OCI-LY1 (cell line): ENCODE measurements around the gene TRIO.

Source experiments
- H2AFZ ChIP-seq: fragments of 200-600 bp; sonication (generic), shearing (Covaris generic); 2 replicates; pipeline ENCODE4 v1.6.0; 2014; ENCODE audit warnings: antibody characterized with exemption, mild to moderate bottlenecking, low read length
- H3F3A ChIP-seq: fragments of 200-600 bp; sonication (generic), shearing (Covaris generic); 2 replicates; pipeline ENCODE4 v1.6.0; 2014; ENCODE audit warnings: mild to moderate bottlenecking, antibody characterized with exemption, low read length, moderate library complexity; ENCODE audit not compliant: insufficient read depth
- H3K27ac ChIP-seq: fragments of 200-600 bp; sonication (generic); 2 replicates; pipeline ENCODE4 v1.5.1; 2014; ENCODE audit warnings: low read length, mixed run types, mild to moderate bottlenecking, low read depth; ENCODE audit not compliant: poor library complexity, severe bottlenecking
- H3K27me3 ChIP-seq: fragments of 200-600 bp; sonication (generic); 2 replicates; pipeline ENCODE4 v1.6.0; 2014; ENCODE audit warnings: antibody characterized with exemption, mild to moderate bottlenecking, low read length, moderate library complexity; ENCODE audit not compliant: insufficient read depth
- H3K36me3 ChIP-seq: fragments of 200-600 bp; sonication (generic); 2 replicates; pipeline ENCODE4 v1.6.1; 2014; ENCODE audit warnings: mild to moderate bottlenecking, antibody characterized with exemption, low read length, moderate library complexity, mixed read lengths; ENCODE audit not compliant: insufficient read depth
- H3K4me1 ChIP-seq: fragments of 200-600 bp; sonication (generic); 2 replicates; pipeline ENCODE4 v1.5.1; 2014; ENCODE audit warnings: mild to moderate bottlenecking, low read length, moderate library complexity; ENCODE audit not compliant: insufficient read depth, severe bottlenecking
- H3K4me2 ChIP-seq: fragments of 200-600 bp; sonication (generic), shearing (Covaris generic); 2 replicates; pipeline ENCODE4 v1.6.1; 2014; ENCODE audit warnings: low read length
- H3K4me3 ChIP-seq: fragments of 200-600 bp; sonication (generic); 2 replicates; pipeline ENCODE4 v1.5.1; 2014; ENCODE audit warnings: low read length, low read depth, mild to moderate bottlenecking, mixed read lengths; ENCODE audit not compliant: poor library complexity, severe bottlenecking
- H3K79me2 ChIP-seq: fragments of 200-600 bp; shearing (Covaris generic); 2 replicates; pipeline ENCODE4 v1.6.1; 2016; ENCODE audit warnings: mixed run types, low read length, mixed read lengths; ENCODE audit not compliant: insufficient read depth
- H3K9ac ChIP-seq: fragments of 200-600 bp; sonication (generic), shearing (Covaris generic); 2 replicates; pipeline ENCODE4 v1.6.1; 2014; ENCODE audit warnings: mild to moderate bottlenecking, low read length, mixed read lengths
- H3K9me2 ChIP-seq: fragments of 200-600 bp; sonication (generic), shearing (Covaris generic); 2 replicates; pipeline ENCODE4 v1.6.1; 2014; ENCODE audit warnings: low read depth, mild to moderate bottlenecking, low read length, mixed read lengths
- H3K9me3 ChIP-seq: fragments of 200-600 bp; shearing (Covaris generic); 2 replicates; pipeline ENCODE4 v1.6.1; 2014; ENCODE audit warnings: low read length, mixed read lengths
- H4K20me1 ChIP-seq: fragments of 200-600 bp; sonication (generic), shearing (Covaris generic); 2 replicates; pipeline ENCODE4 v1.6.0; 2016; ENCODE audit warnings: mild to moderate bottlenecking, low read length; ENCODE audit not compliant: insufficient read depth
- EZH2 ChIP-seq: fragments of 200-600 bp; sonication (generic), shearing (Covaris generic); IDR thresholded peaks from 2 replicates; pipeline ENCODE4 v1.8.0; 2017; ENCODE audit warnings: borderline replicate concordance, mixed run types, mild to moderate bottlenecking, antibody characterized with exemption, low read length, moderate library complexity, mixed read lengths
- TF ChIP-seq, protein P1 (sequence below): fragments of 200-600 bp; sonication (generic), shearing (Covaris generic); IDR thresholded peaks from 2 replicates; pipeline ENCODE4 v1.5.1; 2017; ENCODE audit warnings: mild to moderate bottlenecking, antibody characterized with exemption, low read length, moderate library complexity, mixed read lengths

TRIO gene

DNA sequence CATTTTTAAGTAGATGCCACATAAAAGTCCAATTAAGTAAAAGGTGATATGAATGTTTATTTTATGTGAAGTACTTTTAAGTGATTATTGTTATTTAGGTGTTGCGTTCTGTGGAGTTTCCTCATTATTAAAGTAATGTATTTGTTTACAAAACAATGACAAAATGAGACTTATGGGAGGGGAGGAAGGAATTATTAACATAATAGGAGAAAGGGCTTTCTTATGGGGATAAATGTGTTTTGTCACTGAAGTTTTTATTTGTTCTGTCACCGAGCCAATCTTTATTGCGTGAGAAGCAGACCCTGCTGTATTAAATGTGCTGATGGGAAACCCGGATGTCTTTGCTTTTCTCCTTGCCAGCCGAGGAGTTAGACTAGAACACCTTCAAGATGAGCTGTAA lies 44.5 kb downstream of the TRIO start:
- Histone ChIP-seq H3K4me1 (no peaks in the 10 kb centered on the region), H3K27me3 (no peaks in the 10 kb centered on the region; the same call in 1 of the 2 replicates), H3K9me2 (no peaks in the 10 kb centered on the region), H3F3A (no peaks in the 10 kb centered on the region), H3K9me3 (no peaks in the 10 kb centered on the region), H4K20me1 (no peaks in the 10 kb centered on the region), H3K4me2 (no peak overlapping the region), H3K79me2 (no peaks in the 10 kb centered on the region), H3K4me3 (no peak overlapping the region), H3K36me3 (no peaks in the 10 kb centered on the region), H3K9ac (no peak overlapping the region), H3K27ac (no peak overlapping the region), H2AFZ (no peak overlapping the region)
- TF ChIP-seq, protein P1, sequence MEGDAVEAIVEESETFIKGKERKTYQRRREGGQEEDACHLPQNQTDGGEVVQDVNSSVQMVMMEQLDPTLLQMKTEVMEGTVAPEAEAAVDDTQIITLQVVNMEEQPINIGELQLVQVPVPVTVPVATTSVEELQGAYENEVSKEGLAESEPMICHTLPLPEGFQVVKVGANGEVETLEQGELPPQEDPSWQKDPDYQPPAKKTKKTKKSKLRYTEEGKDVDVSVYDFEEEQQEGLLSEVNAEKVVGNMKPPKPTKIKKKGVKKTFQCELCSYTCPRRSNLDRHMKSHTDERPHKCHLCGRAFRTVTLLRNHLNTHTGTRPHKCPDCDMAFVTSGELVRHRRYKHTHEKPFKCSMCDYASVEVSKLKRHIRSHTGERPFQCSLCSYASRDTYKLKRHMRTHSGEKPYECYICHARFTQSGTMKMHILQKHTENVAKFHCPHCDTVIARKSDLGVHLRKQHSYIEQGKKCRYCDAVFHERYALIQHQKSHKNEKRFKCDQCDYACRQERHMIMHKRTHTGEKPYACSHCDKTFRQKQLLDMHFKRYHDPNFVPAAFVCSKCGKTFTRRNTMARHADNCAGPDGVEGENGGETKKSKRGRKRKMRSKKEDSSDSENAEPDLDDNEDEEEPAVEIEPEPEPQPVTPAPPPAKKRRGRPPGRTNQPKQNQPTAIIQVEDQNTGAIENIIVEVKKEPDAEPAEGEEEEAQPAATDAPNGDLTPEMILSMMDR: no peak
- TF ChIP-seq EZH2: no peak

DNA sequence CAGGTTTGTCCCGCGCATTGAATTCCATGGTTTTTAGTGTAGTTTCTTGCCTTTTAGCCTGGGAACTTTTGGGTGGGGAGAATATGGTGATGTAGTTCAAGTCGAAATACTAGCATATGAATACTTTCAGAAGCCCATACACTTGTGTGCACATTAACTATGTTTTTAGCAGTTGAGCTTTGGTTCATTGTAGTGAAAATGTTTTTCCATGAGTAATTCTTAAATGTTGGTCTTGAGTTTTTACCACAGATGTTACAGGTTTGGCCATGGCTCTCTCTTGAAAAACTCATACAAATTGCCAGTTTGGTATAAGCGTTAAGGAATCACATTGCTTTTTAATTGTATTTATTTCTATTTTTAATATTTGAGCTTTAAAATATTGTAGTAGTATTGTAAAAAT lies 45.6 kb downstream of the TRIO start:
- H4K20me1 ChIP-seq: no peaks in the 10 kb centered on the region
- no peaks in the 10 kb centered on the region for H3K9me2 ChIP-seq
- H2AFZ ChIP-seq: no peak overlapping the region
- H3F3A ChIP-seq: no peaks in the 10 kb centered on the region
- no peak overlapping the region for H3K4me3 ChIP-seq
- H3K36me3 ChIP-seq: no peaks in the 10 kb centered on the region
- H3K9ac ChIP-seq: no peak overlapping the region
- no peaks in the 10 kb centered on the region; the same call in 1 of the 2 replicates for H3K27me3 ChIP-seq
- no peak overlapping the region for H3K27ac ChIP-seq
- H3K4me2 ChIP-seq: no peak overlapping the region
- H3K9me3 ChIP-seq: no peaks in the 10 kb centered on the region
- no peaks in the 10 kb centered on the region for H3K79me2 ChIP-seq
- no peaks in the 10 kb centered on the region for H3K4me1 ChIP-seq
- TF ChIP-seq, protein P1: no peak
- no peak for TF ChIP-seq EZH2

DNA sequence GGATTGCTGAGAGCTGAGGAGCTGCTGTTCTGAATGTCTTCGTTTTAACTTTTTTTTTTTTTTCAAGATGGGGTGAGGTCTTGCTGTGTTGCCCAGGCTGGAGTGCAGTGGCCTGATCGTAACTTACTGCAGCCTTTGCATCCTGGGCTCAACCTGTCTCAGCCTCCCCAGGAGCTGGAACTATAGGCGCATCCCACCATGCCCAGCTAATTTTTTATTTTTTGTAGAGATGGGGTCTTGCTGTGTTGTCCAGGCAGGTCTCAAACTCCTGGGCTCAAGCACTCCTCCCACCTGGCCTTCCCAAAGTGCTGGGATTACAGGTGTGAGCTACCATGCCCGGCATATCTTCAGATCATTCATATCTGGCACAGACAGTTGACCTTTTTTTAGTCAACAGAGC lies 46.5 kb downstream of the TRIO start:
- Histone ChIP-seq H3K4me2 (no peak overlapping the region), H3K79me2 (no peaks in the 10 kb centered on the region), H2AFZ (no peak overlapping the region), H3K27me3 (no peaks in the 10 kb centered on the region; the same call in 1 of the 2 replicates), H3K4me3 (no peak overlapping the region), H3K9me2 (no peaks in the 10 kb centered on the region), H3K4me1 (no peaks in the 10 kb centered on the region), H3K27ac (no peak overlapping the region), H3K36me3 (no peaks in the 10 kb centered on the region), H3K9ac (no peak overlapping the region), H3K9me3 (no peaks in the 10 kb centered on the region), H4K20me1 (no peaks in the 10 kb centered on the region), H3F3A (no peaks in the 10 kb centered on the region)
- TF ChIP-seq EZH2: no peak
- TF ChIP-seq, protein P1: no peak
